ENCODE results near the gene PIK3R6.

PIK3R6 gene

DNA sequence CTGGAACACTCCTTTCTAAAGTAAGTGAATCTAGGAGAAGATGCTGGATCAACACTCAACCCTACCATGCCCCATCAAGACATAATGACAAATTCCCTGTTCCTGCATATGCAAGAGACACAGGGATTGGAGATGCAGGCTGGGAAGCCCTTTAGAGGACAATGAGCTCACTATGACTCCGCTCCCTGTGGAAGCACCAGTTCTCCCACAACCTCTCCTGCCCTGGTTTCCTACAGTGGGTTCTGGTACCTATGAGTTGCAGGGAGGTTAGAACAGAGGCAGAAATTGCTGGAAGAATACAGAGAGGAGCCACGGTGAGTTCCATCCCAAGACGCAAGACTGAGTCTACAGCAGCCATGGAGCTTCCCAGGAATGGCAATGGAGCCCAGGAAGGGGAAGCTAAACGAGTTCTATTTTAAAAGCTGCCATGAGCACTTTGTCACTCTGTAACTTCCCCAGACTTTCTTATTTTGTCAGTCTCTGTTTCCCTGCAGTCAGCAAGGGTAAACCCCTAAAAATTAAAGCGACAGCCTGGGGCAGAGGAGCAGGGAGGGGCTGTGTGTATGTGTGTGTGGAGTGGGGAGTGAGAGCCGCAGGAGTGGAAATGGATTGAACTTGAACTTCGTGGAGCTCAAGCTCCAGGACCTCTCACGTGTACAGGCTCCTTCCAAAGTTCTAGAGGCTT, 42.3 kb upstream of the PIK3R6 start:
- Histone ChIP-seq H3K36me3 (ENCODE audit: control insufficient read depth, low read length) (no peaks in the 10 kb centered on the region), H3K4me3 (ENCODE audit: low read length) (no peak overlapping the region), H3K27me3 (ENCODE audit: control insufficient read depth, low read length) (peaks cover 7% of the 10 kb centered on the region), H3K9me2 (replicated peaks; ENCODE audit: control insufficient read depth, low read length) (no peaks in the 10 kb centered on the region), H3K27ac (ENCODE audit: low read depth, low read length) (no peak overlapping the region), H3F3A (ENCODE audit: control insufficient read depth, insufficient read depth) (no peaks in the 10 kb centered on the region), H3K79me2 (ENCODE audit: control insufficient read depth, low read length) (no peaks in the 10 kb centered on the region), H4K20me1 (ENCODE audit: control insufficient read depth, insufficient read depth, low read depth, low read length) (no peaks in the 10 kb centered on the region), H3K9me3 (ENCODE audit: control insufficient read depth, insufficient read depth, low read length) (no peaks in the 10 kb centered on the region), H3K4me1 (ENCODE audit: control insufficient read depth, low read length) (no peaks in the 10 kb centered on the region), H3K4me2 (ENCODE audit: low read length) (no peak overlapping the region)
- TF ChIP-seq, protein P1, sequence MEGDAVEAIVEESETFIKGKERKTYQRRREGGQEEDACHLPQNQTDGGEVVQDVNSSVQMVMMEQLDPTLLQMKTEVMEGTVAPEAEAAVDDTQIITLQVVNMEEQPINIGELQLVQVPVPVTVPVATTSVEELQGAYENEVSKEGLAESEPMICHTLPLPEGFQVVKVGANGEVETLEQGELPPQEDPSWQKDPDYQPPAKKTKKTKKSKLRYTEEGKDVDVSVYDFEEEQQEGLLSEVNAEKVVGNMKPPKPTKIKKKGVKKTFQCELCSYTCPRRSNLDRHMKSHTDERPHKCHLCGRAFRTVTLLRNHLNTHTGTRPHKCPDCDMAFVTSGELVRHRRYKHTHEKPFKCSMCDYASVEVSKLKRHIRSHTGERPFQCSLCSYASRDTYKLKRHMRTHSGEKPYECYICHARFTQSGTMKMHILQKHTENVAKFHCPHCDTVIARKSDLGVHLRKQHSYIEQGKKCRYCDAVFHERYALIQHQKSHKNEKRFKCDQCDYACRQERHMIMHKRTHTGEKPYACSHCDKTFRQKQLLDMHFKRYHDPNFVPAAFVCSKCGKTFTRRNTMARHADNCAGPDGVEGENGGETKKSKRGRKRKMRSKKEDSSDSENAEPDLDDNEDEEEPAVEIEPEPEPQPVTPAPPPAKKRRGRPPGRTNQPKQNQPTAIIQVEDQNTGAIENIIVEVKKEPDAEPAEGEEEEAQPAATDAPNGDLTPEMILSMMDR (IDR thresholded peaks at IDR 0.05; ENCODE audit: low read depth, low read length, poor library complexity, severe bottlenecking), result no peak
- TF ChIP-seq EZH2phosphoT487 (IDR thresholded peaks at IDR 0.05; ENCODE audit: borderline replicate concordance, low read length), result no peak

DNA sequence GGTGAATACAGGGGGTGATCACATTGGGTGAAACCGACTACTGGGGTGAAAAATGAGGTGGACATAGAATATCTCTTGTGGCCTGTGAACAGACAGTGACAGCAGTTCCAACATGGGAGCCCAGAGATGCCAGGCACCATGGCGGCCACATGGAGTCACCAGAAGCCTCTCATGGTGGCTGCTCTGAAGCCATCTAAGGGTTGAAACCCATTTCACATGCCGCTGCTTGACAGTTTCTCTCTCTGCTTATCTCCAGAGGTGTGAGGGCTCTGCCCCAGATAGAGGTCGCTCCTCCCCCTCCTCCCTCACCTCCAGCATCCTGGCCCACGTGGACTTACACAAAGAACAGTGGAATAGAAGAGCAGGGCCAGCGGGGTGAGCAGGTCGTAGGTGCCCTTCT, 37.9 kb upstream of the PIK3R6 start:
- Histone ChIP-seq H3K4me2 (ENCODE audit: low read length) (no peak overlapping the region), H3K9me3 (ENCODE audit: control insufficient read depth, insufficient read depth, low read length) (no peaks in the 10 kb centered on the region), H3F3A (ENCODE audit: control insufficient read depth, insufficient read depth) (no peaks in the 10 kb centered on the region), H3K4me1 (ENCODE audit: control insufficient read depth, low read length) (peaks cover 8% of the 10 kb centered on the region), H3K9me2 (replicated peaks; ENCODE audit: control insufficient read depth, low read length) (no peaks in the 10 kb centered on the region), H3K27me3 (ENCODE audit: control insufficient read depth, low read length) (peaks cover 7% of the 10 kb centered on the region; the same call in 1 of the 2 replicates), H3K4me3 (ENCODE audit: low read length) (no peak overlapping the region), H3K27ac (ENCODE audit: low read depth, low read length) (no peak overlapping the region), H4K20me1 (ENCODE audit: control insufficient read depth, insufficient read depth, low read depth, low read length) (no peaks in the 10 kb centered on the region), H3K79me2 (ENCODE audit: control insufficient read depth, low read length) (no peaks in the 10 kb centered on the region), H3K36me3 (ENCODE audit: control insufficient read depth, low read length) (no peaks in the 10 kb centered on the region)
- TF ChIP-seq, protein P1 (IDR thresholded peaks at IDR 0.05; ENCODE audit: low read depth, low read length, poor library complexity, severe bottlenecking), result no peak
- no peak for TF ChIP-seq EZH2phosphoT487 (IDR thresholded peaks at IDR 0.05; ENCODE audit: borderline replicate concordance, low read length)

DNA sequence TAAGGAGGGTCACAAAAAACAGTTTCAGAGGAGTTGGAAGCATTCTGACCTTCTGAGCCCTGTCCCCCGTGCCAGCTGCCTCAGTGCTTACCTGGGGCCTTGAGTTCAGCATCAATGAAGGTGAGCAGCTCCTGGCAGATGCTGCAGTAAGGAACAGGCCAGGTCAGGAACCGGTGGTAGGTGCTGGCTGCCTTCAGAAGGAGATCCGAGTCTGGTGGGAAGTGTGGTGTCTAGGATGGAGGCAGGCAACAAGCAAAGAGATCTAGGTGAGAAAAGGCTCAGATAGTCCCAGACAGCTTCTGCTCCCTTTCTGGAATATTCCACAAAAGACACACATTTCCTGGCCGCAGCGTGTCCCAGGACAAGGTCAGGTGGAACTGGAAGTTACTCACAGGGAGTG, 37.2 kb upstream of the PIK3R6 start:
- Histone ChIP-seq H3K4me2 (ENCODE audit: low read length) (no peak overlapping the region), H3K4me3 (ENCODE audit: low read length) (no peak overlapping the region), H3K4me1 (ENCODE audit: control insufficient read depth, low read length) (peaks cover 8% of the 10 kb centered on the region), H4K20me1 (ENCODE audit: control insufficient read depth, insufficient read depth, low read depth, low read length) (no peaks in the 10 kb centered on the region), H3K27ac (ENCODE audit: low read depth, low read length) (no peak overlapping the region), H3K36me3 (ENCODE audit: control insufficient read depth, low read length) (no peaks in the 10 kb centered on the region), H3K9me2 (replicated peaks; ENCODE audit: control insufficient read depth, low read length) (no peaks in the 10 kb centered on the region), H3K79me2 (ENCODE audit: control insufficient read depth, low read length) (no peaks in the 10 kb centered on the region), H3F3A (ENCODE audit: control insufficient read depth, insufficient read depth) (no peaks in the 10 kb centered on the region), H3K27me3 (ENCODE audit: control insufficient read depth, low read length) (peaks cover 7% of the 10 kb centered on the region; the same call in 1 of the 2 replicates), H3K9me3 (ENCODE audit: control insufficient read depth, insufficient read depth, low read length) (no peaks in the 10 kb centered on the region)
- TF ChIP-seq, protein P1 (IDR thresholded peaks at IDR 0.05; ENCODE audit: low read depth, low read length, poor library complexity, severe bottlenecking), result no peak
- TF ChIP-seq EZH2phosphoT487 (IDR thresholded peaks at IDR 0.05; ENCODE audit: borderline replicate concordance, low read length), result no peak

Data from DOHH2 (cell line).